GM23338 (cell line): Measurements from ENCODE around the gene DAPK1. TPM values are rescaled to one million over a fixed set of nuclear protein-coding genes. Genes with fewer than 3 reads are reported as not detected.

Experiments
- ATAC-seq: fragments of 200-7000 bp; cut with Tn5 transposase; 3 replicates; pipeline ENCODE4 v1.9.1; 2020
- DNase-seq: peaks from one replicate; pipeline ENCODE4 v3.0.0-alpha.2; 2015; ENCODE audit warnings: low spot score
- H2AFZ ChIP-seq: fragments of 200-600 bp; sonication (generic); 2 replicates; pipeline ENCODE4 v1.8.0; 2016; ENCODE audit warnings: antibody characterized with exemption, mild to moderate bottlenecking, moderate library complexity
- H3F3A ChIP-seq: fragments of 200-600 bp; sonication (generic); replicated peaks from 2 replicates; pipeline ENCODE4 v1.8.0; 2017; ENCODE audit warnings: antibody characterized with exemption, mixed run types, low read depth
- H3K27ac ChIP-seq: fragments of 200-600 bp; sonication (generic); 2 replicates; pipeline ENCODE4 v1.6.1; 2016; ENCODE audit warnings: low read depth
- H3K27me3 ChIP-seq: fragments of 200-600 bp; sonication (generic); 2 replicates; pipeline ENCODE4 v1.8.0; 2016; ENCODE audit warnings: mild to moderate bottlenecking, mixed run types, moderate library complexity; ENCODE audit not compliant: insufficient read depth
- H3K36me3 ChIP-seq: fragments of 200-600 bp; sonication (generic); 2 replicates; pipeline ENCODE4 v1.8.0; 2016; ENCODE audit warnings: mild to moderate bottlenecking; ENCODE audit not compliant: insufficient read depth
- H3K4me1 ChIP-seq: fragments of 200-600 bp; sonication (generic); 2 replicates; pipeline ENCODE4 v1.8.0; 2016; ENCODE audit warnings: mild to moderate bottlenecking, moderate library complexity; ENCODE audit not compliant: insufficient read depth
- H3K4me2 ChIP-seq: fragments of 200-600 bp; sonication (generic); 2 replicates; pipeline ENCODE4 v1.7.1; 2017; ENCODE audit warnings: mixed run types
- H3K4me3 ChIP-seq: fragments of 200-600 bp; sonication (generic); 2 replicates; pipeline ENCODE4 v1.6.1; 2016; ENCODE audit warnings: mixed run types
- H3K79me2 ChIP-seq: fragments of 200-600 bp; sonication (generic); replicated peaks from 2 replicates; pipeline ENCODE4 v1.8.0; 2017; ENCODE audit warnings: mild to moderate bottlenecking; ENCODE audit not compliant: insufficient read depth
- H3K9me2 ChIP-seq: fragments of 200-600 bp; sonication (generic); 2 replicates; pipeline ENCODE4 v1.8.0; 2017; ENCODE audit not compliant: insufficient read depth
- H4K20me1 ChIP-seq: fragments of 200-600 bp; sonication (generic); replicated peaks from 2 replicates; pipeline ENCODE4 v1.8.0; 2017; ENCODE audit warnings: mild to moderate bottlenecking; ENCODE audit not compliant: insufficient read depth
- H3K27ac Mint-ChIP-seq: 2 replicates; pipeline ENCODE4 v1.8.0; 2020; ENCODE audit warnings: inconsistent platforms, mild to moderate bottlenecking, moderate library complexity, mixed read lengths
- H3K27me3 Mint-ChIP-seq: 3 replicates; pipeline ENCODE4 v1.8.0; 2022; ENCODE audit warnings: low read depth, mild to moderate bottlenecking, moderate library complexity, mixed read lengths, inconsistent platforms; ENCODE audit not compliant: insufficient read depth, poor library complexity
- H3K36me3 Mint-ChIP-seq: 3 replicates; pipeline ENCODE4 v1.8.0; 2021; ENCODE audit warnings: low read depth, mild to moderate bottlenecking, inconsistent platforms, moderate library complexity, mixed read lengths
- H3K4me1 Mint-ChIP-seq: 3 replicates; pipeline ENCODE4 v1.8.0; 2020; ENCODE audit warnings: mild to moderate bottlenecking, inconsistent platforms, mixed read lengths
- H3K4me3 Mint-ChIP-seq: 3 replicates; pipeline ENCODE4 v1.8.0; 2021; ENCODE audit warnings: moderate library complexity, mild to moderate bottlenecking, inconsistent platforms, mixed read lengths
- H3K9me3 Mint-ChIP-seq: 3 replicates; pipeline ENCODE4 v1.8.0; 2020; ENCODE audit warnings: moderate library complexity, mild to moderate bottlenecking, inconsistent platforms, mixed read lengths
- CREB1 ChIP-seq: fragments of 250-450 bp; sonication (Bioruptor Pico); IDR thresholded peaks from 2 replicates; pipeline ENCODE4 v1.5.0; 2020; ENCODE audit warnings: low read depth, mild to moderate bottlenecking, moderate library complexity
- CTCF ChIP-seq, 2 experiments: fragments of 200-600 bp in 1 of 2; sonication (generic) in 1 of 2; conservative IDR thresholded peaks; 2 replicates each; pipeline versions ENCODE4 v1.5.1 to v1.6.1; 2016 to 2017; ENCODE audit warnings: antibody characterized with exemption in 2 of 2, low read depth in 2 of 2, mild to moderate bottlenecking in 2 of 2, moderate library complexity in 1 of 2
- ETS1 ChIP-seq: IDR thresholded peaks from 2 replicates; pipeline ENCODE4 v1.6.1; 2016; ENCODE audit warnings: antibody characterized with exemption
- EZH2 ChIP-seq: fragments of 200-600 bp; sonication (generic); IDR thresholded peaks from one replicate; pipeline ENCODE4 v1.8.0; 2017; ENCODE audit warnings: antibody characterized with exemption, mild to moderate bottlenecking, low read depth; ENCODE audit not compliant: unreplicated experiment
- EZH2phosphoT487 ChIP-seq: fragments of 200-600 bp; sonication (generic); IDR thresholded peaks from one replicate; pipeline ENCODE4 v1.8.1; 2018; ENCODE audit warnings: antibody characterized with exemption; ENCODE audit not compliant: unreplicated experiment
- JUNB ChIP-seq: IDR thresholded peaks from one replicate; pipeline ENCODE4 v1.6.1; 2016; ENCODE audit warnings: antibody characterized with exemption; ENCODE audit not compliant: unreplicated experiment
- NANOG ChIP-seq: IDR thresholded peaks from 2 replicates; pipeline ENCODE4 v1.6.1; 2016; ENCODE audit warnings: antibody characterized with exemption, borderline replicate concordance
- POLR2AphosphoS5 ChIP-seq: IDR thresholded peaks from 2 replicates; pipeline ENCODE4 v1.6.1; 2016; ENCODE audit warnings: antibody characterized with exemption, low read depth
- REST ChIP-seq: IDR thresholded peaks from one replicate; pipeline ENCODE4 v1.6.1; 2018; ENCODE audit warnings: antibody characterized with exemption; ENCODE audit not compliant: unreplicated experiment
- STAT1 ChIP-seq: IDR thresholded peaks from one replicate; pipeline ENCODE4 v1.6.1; 2016; ENCODE audit warnings: antibody characterized with exemption; ENCODE audit not compliant: unreplicated experiment
- ZNF114 ChIP-seq: fragments of 250-450 bp; sonication (Bioruptor Pico); IDR thresholded peaks from 2 replicates; pipeline ENCODE4 v1.5.0; 2020; ENCODE audit warnings: mild to moderate bottlenecking, moderate library complexity
- ZNF331 ChIP-seq: fragments of 250-450 bp; sonication (Bioruptor Pico); IDR thresholded peaks from 2 replicates; pipeline ENCODE4 v1.5.0; 2020; ENCODE audit warnings: low read depth, mild to moderate bottlenecking, moderate library complexity
- ZNF462 ChIP-seq: fragments of 250-450 bp; sonication (Bioruptor Pico); IDR thresholded peaks from 2 replicates; pipeline ENCODE4 v1.5.0; 2020; ENCODE audit warnings: mild to moderate bottlenecking, moderate library complexity
- polyA plus RNA-seq: library from polyadenylated mRNA; unstranded; fragments of >200 nt; fragmentation: Nextera tagmentation; extraction: Ambion mirVana; gene quantifications from 2 replicates; pipeline ENCODE4 v1.2.1, GENCODE V29; 2016
- total RNA-seq: library from RNA; depleted of rRNA; stranded (reverse); fragments of >200 nt; shearing (Covaris generic); gene quantifications from 2 replicates; pipeline ENCODE4 v1.2.3, GENCODE V29; 2014

Gene DAPK1
- total and polyA plus RNA-seq, 2 experiments from 2014 or later: 37.0 to 134 TPM

- Histone ChIP-seq H3K4me3 (no peak overlapping the region), H2AFZ (no peak overlapping the region), H3F3A (peaks cover 4% of the 10 kb centered on the region; the same call in 1 of the 2 replicates), H3K4me2 (no peak overlapping the region), H3K79me2 (peaks cover 86% of the 10 kb centered on the region), H3K36me3 (no peaks in the 10 kb centered on the region), H3K27ac (no peak overlapping the region), H3K27me3 (no peaks in the 10 kb centered on the region), H3K4me1 (peaks cover 16% of the 10 kb centered on the region), H3K9me2 (no peaks in the 10 kb centered on the region), H4K20me1 (peaks cover 22% of the 10 kb centered on the region)
- TF ChIP-seq ZNF114 (CRISPR knock-in tag) (no peak), ZNF331 (CRISPR knock-in tag) (no peak), REST (no peak), ETS1 (no peak), EZH2 (no peak), CREB1 (CRISPR knock-in tag) (no peak), EZH2phosphoT487 (no peak), ZNF462 (CRISPR knock-in tag) (no peak), STAT1 (no peak), JUNB (no peak), POLR2AphosphoS5 (no peak), CTCF (conservative IDR thresholded peaks at IDR 0.05; ENCODE audit: low read depth in 2 of 2) (no peak), NANOG (no peak)
- no peak overlapping the region for H3K27ac Mint-ChIP-seq
- peaks cover 21% of the 10 kb centered on the region for H3K4me1 Mint-ChIP-seq
- no peak for ATAC-seq
- H3K9me3 Mint-ChIP-seq: no peaks in the 10 kb centered on the region; the same call in 2 of the 3 replicates
- H3K4me3 Mint-ChIP-seq: no peak overlapping the region
- no peak for DNase-seq
- peaks cover 31% of the 10 kb centered on the region for H3K36me3 Mint-ChIP-seq
- H3K27me3 Mint-ChIP-seq: peaks cover 2% of the 10 kb centered on the region
These were observed 45.6 kb downstream of the DAPK1 start for GRCh38 chr9:87543251-87543650.
